Cardiac muscle cell (in vitro differentiated cells and primary cell): ENCODE results near the gene CBARP. TPM values are rescaled to one million over a fixed set of nuclear protein-coding genes. Genes with fewer than 3 reads are reported as not detected.

ENCODE experiments used
- DNase-seq, 2 donors: peaks; one replicate each; pipeline versions ENCODE4 v3.0.0 to v3.0.0-alpha.2; 2010 to 2017; ENCODE audit warnings: low read depth in 1 of 2, low spot score in 1 of 2
- H3K27ac ChIP-seq: fragments of 200-600 bp; sonication (generic); 2 replicates; pipeline ENCODE4 v1.5.1; 2016
- H3K27me3 ChIP-seq: fragments of 200-600 bp; sonication (generic); 2 replicates; pipeline ENCODE4 v1.6.0; 2016; ENCODE audit warnings: control low read depth
- H3K36me3 ChIP-seq: fragments of 200-600 bp; sonication (generic); 2 replicates; pipeline ENCODE4 v1.5.1; 2016; ENCODE audit warnings: control low read depth
- H3K4me1 ChIP-seq: fragments of 200-600 bp; sonication (generic); 2 replicates; pipeline ENCODE4 v1.8.1; 2017; ENCODE audit warnings: low read depth, mild to moderate bottlenecking, mixed run types
- H3K4me3 ChIP-seq: fragments of 200-600 bp; sonication (generic); 2 replicates; pipeline ENCODE4 v1.5.1; 2016; ENCODE audit warnings: mild to moderate bottlenecking
- H3K9me3 ChIP-seq: fragments of 200-600 bp; sonication (generic); 2 replicates; pipeline ENCODE4 v1.5.1; 2017; ENCODE audit warnings: low read depth, mild to moderate bottlenecking, control low read depth
- polyA plus RNA-seq: library from polyadenylated mRNA; unstranded; fragments of >200 nt; fragmentation: Nextera tagmentation; extraction: Ambion mirVana; gene quantifications from 2 replicates; pipeline ENCODE4 v1.2.1, GENCODE V29; 2016
- total RNA-seq: library from RNA; depleted of rRNA; stranded (reverse); fragments of >200 nt; gene quantifications from 2 replicates; pipeline ENCODE4 v1.2.3, GENCODE V29; 2016
- TF ChIP-seq, protein P1 (sequence below): IDR thresholded peaks from 2 replicates; pipeline ENCODE4 v1.5.1; 2012; ENCODE audit warnings: low read depth, mild to moderate bottlenecking, low read length

CBARP gene
- total and polyA plus RNA-seq, 2 experiments from 2014 or later: 22.1 to 29.1 TPM

DNA sequence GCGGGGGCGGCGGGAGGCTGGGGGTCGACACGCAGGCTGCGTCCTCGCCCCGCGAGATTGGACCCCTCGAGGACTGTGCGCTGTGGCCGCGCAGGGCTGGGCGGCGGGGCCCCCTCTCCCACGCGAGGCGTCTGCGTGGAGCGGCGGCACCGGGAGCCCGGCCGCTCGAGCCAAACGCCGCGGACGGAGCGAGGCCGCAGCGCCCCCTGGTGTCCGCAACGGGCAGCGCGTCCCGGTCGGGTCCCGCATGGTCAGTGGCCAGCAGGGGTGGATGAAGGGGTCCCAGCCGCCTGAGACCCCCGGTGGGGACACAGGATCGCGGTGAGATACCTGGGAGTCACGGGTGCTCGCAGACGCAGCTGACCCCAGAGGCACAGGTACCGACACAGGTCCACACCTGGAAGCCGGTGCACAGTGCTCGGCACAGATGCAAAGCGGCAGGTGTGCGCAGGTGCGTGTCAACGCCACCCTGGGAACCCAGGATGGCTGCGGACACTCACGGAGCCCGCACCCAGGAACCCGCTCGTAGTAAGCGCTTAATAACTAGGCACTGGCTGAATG lies 29.2 kb upstream of the CBARP start:
- TF ChIP-seq, protein P1, sequence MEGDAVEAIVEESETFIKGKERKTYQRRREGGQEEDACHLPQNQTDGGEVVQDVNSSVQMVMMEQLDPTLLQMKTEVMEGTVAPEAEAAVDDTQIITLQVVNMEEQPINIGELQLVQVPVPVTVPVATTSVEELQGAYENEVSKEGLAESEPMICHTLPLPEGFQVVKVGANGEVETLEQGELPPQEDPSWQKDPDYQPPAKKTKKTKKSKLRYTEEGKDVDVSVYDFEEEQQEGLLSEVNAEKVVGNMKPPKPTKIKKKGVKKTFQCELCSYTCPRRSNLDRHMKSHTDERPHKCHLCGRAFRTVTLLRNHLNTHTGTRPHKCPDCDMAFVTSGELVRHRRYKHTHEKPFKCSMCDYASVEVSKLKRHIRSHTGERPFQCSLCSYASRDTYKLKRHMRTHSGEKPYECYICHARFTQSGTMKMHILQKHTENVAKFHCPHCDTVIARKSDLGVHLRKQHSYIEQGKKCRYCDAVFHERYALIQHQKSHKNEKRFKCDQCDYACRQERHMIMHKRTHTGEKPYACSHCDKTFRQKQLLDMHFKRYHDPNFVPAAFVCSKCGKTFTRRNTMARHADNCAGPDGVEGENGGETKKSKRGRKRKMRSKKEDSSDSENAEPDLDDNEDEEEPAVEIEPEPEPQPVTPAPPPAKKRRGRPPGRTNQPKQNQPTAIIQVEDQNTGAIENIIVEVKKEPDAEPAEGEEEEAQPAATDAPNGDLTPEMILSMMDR: peak; percentile 78
- peak; percentile 64 to 74 for DNase-seq

DNA sequence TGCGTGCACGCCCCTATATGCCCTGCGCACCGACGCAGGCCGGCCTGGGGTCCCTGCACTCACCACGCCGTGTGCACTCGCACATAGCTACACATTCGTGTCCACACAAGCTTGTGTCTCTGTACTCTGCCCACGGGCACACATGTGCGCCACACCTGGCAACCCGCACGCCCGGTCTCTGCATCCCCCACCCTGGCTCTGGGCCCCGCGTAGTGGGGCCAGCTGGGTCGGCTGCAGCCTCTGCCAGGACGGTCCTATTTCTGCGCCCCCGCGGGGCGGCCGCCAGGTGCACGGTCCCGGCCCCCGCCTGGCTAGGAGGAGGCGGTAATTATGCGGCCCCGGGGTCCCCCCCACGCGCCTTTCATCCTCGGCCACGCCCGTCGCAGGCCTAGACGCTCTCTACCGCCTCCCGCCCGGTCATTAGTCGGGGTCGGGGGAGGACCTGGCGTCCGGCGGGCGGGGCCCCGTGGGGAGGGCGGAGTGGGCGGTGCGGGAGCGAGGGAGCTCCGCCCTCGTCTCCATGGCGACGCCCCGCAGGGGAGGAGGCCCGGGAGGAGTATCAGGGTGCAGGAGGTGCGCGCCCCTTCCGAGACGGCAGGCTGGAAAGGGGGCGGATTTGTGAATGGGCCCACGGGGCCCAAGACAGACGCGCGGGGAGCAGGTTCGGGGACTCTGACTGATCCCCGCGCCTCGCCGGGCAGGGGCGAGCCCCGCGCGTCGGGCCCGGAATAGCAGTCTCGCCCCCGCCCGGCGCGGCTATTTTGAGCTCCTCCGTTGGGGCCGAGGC lies 28.5 kb upstream of the CBARP start:
- TF ChIP-seq, protein P1: no peak
- peak overlapping the region; percentile 69 for H3K27ac ChIP-seq
- no peaks in the 10 kb centered on the region for H3K27me3 ChIP-seq
- peaks cover 6% of the 10 kb centered on the region for H3K36me3 ChIP-seq
- peak; percentile 87 to 88 for DNase-seq
- H3K9me3 ChIP-seq: no peaks in the 10 kb centered on the region
- H3K4me3 ChIP-seq: peak overlapping the region; percentile 49
- H3K4me1 ChIP-seq: peaks cover 58% of the 10 kb centered on the region

More for the DNA sequence above, 29.2 kb upstream of the CBARP start:
- Histone ChIP-seq H3K4me1 (peaks cover 52% of the 10 kb centered on the region), H3K27me3 (no peaks in the 10 kb centered on the region), H3K4me3 (peak overlapping the region; percentile 49), H3K36me3 (peaks cover 11% of the 10 kb centered on the region), H3K27ac (peak overlapping the region; percentile 1), H3K9me3 (no peaks in the 10 kb centered on the region)

DNA sequence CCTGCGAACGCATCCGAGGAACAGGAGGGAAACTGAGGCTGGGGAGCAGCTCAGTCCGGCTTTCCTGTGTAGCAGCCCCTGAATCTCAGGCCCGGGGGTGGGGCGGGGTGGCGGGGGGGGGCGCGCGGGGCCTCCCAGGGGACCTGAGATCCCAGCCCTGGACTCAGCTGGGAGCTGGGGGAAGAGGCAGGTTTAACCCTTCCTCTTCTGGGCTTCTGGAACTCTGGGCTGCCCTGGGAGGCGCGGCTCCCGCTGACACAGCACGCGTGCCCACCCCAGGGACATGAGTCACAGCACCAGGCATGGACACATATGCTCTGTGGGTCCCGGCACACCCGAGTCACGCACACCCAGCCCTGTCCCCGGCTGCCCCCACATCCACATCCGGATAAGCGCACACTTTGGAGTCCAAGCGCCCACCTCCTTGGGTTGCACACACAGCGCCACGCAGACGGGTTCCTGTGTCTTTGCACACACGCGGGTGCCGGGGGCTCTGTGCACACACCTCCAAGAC lies 27.9 kb upstream of the CBARP start:
- Histone ChIP-seq H3K9me3 (no peaks in the 10 kb centered on the region), H3K4me1 (peaks cover 55% of the 10 kb centered on the region), H3K27me3 (no peaks in the 10 kb centered on the region), H3K36me3 (no peaks in the 10 kb centered on the region), H3K4me3 (peak overlapping the region; percentile 49), H3K27ac (peak overlapping the region; percentile 69)
- peak in 1 of 2 donors; percentile 64 for DNase-seq
- TF ChIP-seq, protein P1: no peak

DNA sequence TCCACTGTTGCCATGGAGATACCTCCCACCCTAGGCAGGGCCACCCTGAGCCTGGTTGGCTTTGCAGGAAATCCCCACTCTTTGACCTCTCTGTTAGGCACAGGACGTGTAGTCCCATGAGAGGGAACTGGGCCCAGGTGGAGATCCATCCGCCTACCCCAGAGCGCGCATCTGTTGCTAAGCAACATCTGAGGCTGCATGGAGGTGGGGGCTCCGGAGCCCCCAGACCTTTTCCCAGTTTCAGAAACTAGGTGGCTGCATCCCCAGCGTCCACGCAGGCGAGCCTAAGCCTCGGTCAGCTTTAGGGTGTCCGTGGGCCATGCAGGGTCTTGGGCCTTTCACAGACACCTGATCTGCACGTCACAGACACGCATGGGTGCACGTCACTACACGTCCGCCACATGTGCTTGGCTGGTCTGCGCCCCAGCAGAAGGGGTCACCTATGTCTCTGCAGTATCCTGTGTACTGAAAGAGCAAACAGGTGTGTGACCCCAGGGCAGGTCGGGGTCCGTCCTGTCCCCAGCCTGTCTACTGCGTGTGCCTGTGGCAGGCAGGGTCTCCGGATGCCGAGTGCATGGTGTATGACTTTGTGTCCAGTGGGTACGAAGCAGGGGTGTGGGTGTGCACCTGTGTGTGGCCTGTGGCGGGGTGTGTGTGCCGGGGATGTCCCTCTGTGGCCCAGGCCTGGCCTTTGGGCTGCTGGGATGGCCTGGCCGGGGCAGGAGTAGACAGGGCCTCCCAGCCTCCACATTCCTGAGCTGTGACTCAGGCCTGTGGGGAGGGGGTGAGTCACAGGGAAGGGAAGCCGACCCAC lies 27.2 kb upstream of the CBARP start:
- no peaks in the 10 kb centered on the region for H3K9me3 ChIP-seq
- H3K4me3 ChIP-seq: no peak overlapping the region
- DNase-seq: peak; percentile 64 to 90
- no peaks in the 10 kb centered on the region for H3K27me3 ChIP-seq
- no peaks in the 10 kb centered on the region for H3K36me3 ChIP-seq
- peaks cover 52% of the 10 kb centered on the region for H3K4me1 ChIP-seq
- TF ChIP-seq, protein P1: no peak
- peak overlapping the region; percentile 69 for H3K27ac ChIP-seq

DNA sequence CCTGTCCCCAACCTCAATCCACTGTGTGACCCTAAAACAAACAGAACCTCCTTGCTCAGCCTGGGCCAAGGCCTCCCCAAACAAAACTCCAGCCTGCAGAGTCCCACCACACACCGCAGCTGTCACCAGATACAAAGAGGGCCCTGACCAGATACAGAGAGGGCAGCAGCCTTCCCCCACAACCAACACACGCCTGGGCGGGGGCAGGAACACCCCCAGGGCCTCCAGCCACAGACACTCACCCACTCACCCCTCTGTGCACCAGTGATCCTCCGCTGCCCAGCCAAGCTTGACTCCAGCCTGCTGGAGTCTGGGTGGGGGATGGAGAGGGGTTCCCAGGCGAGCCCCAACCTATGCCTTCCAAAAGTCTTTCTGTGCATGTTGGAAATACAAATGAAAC lies 25.4 kb upstream of the CBARP start:
- DNase-seq: no peak
- peak overlapping the region; percentile 52 for H3K27ac ChIP-seq
- no peaks in the 10 kb centered on the region for H3K9me3 ChIP-seq
- H3K4me1 ChIP-seq: peaks cover 46% of the 10 kb centered on the region
- no peaks in the 10 kb centered on the region for H3K27me3 ChIP-seq
- no peak overlapping the region for H3K4me3 ChIP-seq
- H3K36me3 ChIP-seq: peaks cover under 1% of the 10 kb centered on the region
- TF ChIP-seq, protein P1: no peak
